Esophagus squamous epithelium (tissue), 5 donors: ENCODE results near the gene IKZF2. TPM values are rescaled to one million over a fixed set of nuclear protein-coding genes. Genes with fewer than 3 reads are reported as not detected.

Source experiments
- DNase-seq: peaks from one replicate; lab custom pipeline; 2025; lab: John Stamatoyannopoulos, UW
- H3K27ac ChIP-seq, 4 donors: fragments of 200-600 bp; sonication (generic); one replicate each; pipeline ENCODE4 v1.5.1; 2016 to 2019; ENCODE audit warnings: mild to moderate bottlenecking in 1 of 4
- H3K27me3 ChIP-seq, 4 donors: fragments of 200-600 bp; sonication (generic); 1 replicate in 3 of 4; 2 replicates in 1 of 4; pipeline versions ENCODE4 v1.5.1 to v1.6.0; 2017 to 2021; ENCODE audit warnings: antibody characterized with exemption in 1 of 4
- H3K36me3 ChIP-seq, 3 donors: fragments of 200-600 bp; sonication (generic); one replicate each; pipeline ENCODE4 v1.5.1; 2016 to 2019
- H3K4me1 ChIP-seq, 3 donors: fragments of 200-600 bp; sonication (generic); one replicate each; pipeline ENCODE4 v1.5.1; 2017 to 2019
- H3K4me3 ChIP-seq, 4 donors: fragments of 200-600 bp; sonication (generic); 1 replicate in 3 of 4; 2 replicates in 1 of 4; pipeline ENCODE4 v1.5.1; 2016 to 2019; ENCODE audit warnings: mild to moderate bottlenecking in 2 of 4, moderate library complexity in 1 of 4
- H3K9me3 ChIP-seq, 3 donors: fragments of 200-600 bp; sonication (generic); one replicate each; pipeline ENCODE4 v1.5.1; 2016 to 2019
- CTCF ChIP-seq, 6 experiments: fragments of 450-650 bp in 4 of 6; fragments of 200-600 bp in 2 of 6; sonication (generic) in 2 of 6; IDR thresholded peaks; one replicate each; pipeline ENCODE4 v1.5.1; 2016 to 2019; ENCODE audit warnings: antibody characterized with exemption in 6 of 6, mild to moderate bottlenecking in 4 of 6, moderate library complexity in 4 of 6
- POLR2A ChIP-seq, 4 donors: fragments of 450-650 bp; IDR thresholded peaks; one replicate each; pipeline ENCODE4 v1.6.1; 2017; ENCODE audit warnings: antibody characterized with exemption in 4 of 4, mild to moderate bottlenecking in 4 of 4, moderate library complexity in 3 of 4
- WGBS, 2 donors: methylation state at CpG; one replicate each; pipeline ENCODE4 v1.1.5; 2018; 5-methylcytosine and 5-hydroxymethylcytosine counted together
- intact Hi-C: fragments of 100-400 bp; cut with DNase I; formaldehyde crosslinking; loops from one replicate; pipeline ENCODE4 v1.15.0; 2022
- total RNA-seq, 4 donors: library from RNA; depleted of rRNA; stranded (reverse); fragments of >200 nt; gene quantifications; one replicate each; pipeline ENCODE4 v1.1.0, GENCODE V29; 2016
- donor health status: DM: yes; HTN: yes; CAD: no.

The IKZF2 gene
- total RNA-seq, 4 donors from 2014 or later, result 44.1 to 96.1 (median 78.6) TPM

DNA sequence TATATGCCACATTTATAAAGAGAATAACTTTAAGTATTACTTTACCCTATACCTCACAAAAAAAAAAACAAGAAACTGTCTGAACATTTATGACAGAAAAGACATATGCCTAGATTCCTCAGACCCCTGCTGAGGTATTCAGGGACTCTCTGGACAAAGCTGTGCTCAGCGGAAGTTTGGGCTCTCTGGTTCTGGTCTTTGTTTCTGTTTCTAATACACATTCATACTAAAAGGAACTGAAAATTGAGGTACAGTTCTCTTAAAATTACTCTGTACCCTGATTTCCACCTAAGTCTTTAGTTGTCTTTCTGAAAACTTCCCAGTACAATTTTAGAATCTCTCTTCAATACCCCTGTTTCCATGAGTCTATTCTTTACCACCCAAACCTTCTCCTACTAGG is 160.3 kb downstream of the IKZF2 start:
- 88 to 92% methylated on average over 1 of the region's 1 CpG for WGBS, 2 donors
- Histone ChIP-seq H3K9me3 (no peaks in the 10 kb centered on the region), H3K27ac (no peak overlapping the region), H3K27me3 (no peaks in the 10 kb centered on the region), H3K4me3 (no peak overlapping the region), H3K36me3 (peaks cover 0 to 56% (median 0%) of the 10 kb centered on the region in 3 donors), H3K4me1 (no peaks in the 10 kb centered on the region)
- DNase-seq, result no peak
- intact Hi-C loops, result no loop called here
- TF ChIP-seq POLR2A (IDR thresholded peaks at IDR 0.05) (no peak), CTCF (IDR thresholded peaks at IDR 0.05) (no peak)

DNA sequence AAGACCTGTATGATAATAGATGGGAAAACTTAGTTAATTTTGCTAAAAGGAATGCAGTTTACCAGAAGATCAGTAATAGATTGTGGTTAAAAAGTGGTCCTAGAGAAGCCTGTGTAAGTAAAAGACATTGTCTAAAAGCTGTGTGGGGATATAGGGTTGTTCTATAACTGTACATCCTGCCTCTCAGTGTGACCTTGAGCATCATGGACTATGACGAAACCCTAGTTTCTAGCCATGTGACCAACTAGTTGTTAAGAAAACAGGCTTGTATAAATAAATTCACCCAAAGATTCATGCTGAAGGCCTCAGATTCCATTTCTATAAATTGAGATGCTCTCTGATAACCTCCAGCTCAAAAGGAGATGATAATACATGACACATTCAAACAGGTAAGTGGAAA is 160.7 kb downstream of the IKZF2 start:
- 92 to 94% methylated on average over 1 of the region's 1 CpG for WGBS, 2 donors
- no peak for TF ChIP-seq CTCF (IDR thresholded peaks at IDR 0.05)
- no peak for TF ChIP-seq POLR2A (IDR thresholded peaks at IDR 0.05)
- no peaks in the 10 kb centered on the region for H3K9me3 ChIP-seq
- peaks cover 0 to 60% (median 0%) of the 10 kb centered on the region in 3 donors for H3K36me3 ChIP-seq
- no peaks in the 10 kb centered on the region for H3K4me1 ChIP-seq
- H3K27me3 ChIP-seq, result no peaks in the 10 kb centered on the region
- intact Hi-C loops, result no loop called here
- no peak for DNase-seq
- H3K27ac ChIP-seq, result no peak overlapping the region
- no peak overlapping the region for H3K4me3 ChIP-seq

- TF ChIP-seq POLR2A (IDR thresholded peaks at IDR 0.05) (no peak), CTCF (IDR thresholded peaks at IDR 0.05) (no peak)
- intact Hi-C loops, result no loop called here
- H3K27me3 ChIP-seq, result no peaks in the 10 kb centered on the region
- no peak overlapping the region for H3K27ac ChIP-seq
- WGBS, 2 donors, result 77 to 86% methylated on average over 4 of the region's 4 CpGs
- no peak overlapping the region for H3K4me3 ChIP-seq
- no peaks in the 10 kb centered on the region for H3K4me1 ChIP-seq
- H3K9me3 ChIP-seq, result no peaks in the 10 kb centered on the region
- peaks cover 0 to 58% (median 0%) of the 10 kb centered on the region in 3 donors for H3K36me3 ChIP-seq
- DNase-seq, result no peak
These were observed 163.9 kb downstream of the IKZF2 start for GRCh38 chr2:212987492-212987891.

- Histone ChIP-seq H3K27ac (no peak overlapping the region), H3K4me1 (no peaks in the 10 kb centered on the region), H3K9me3 (no peaks in the 10 kb centered on the region), H3K36me3 (peaks cover 0 to 37% (median 0%) of the 10 kb centered on the region in 3 donors), H3K4me3 (no peak overlapping the region), H3K27me3 (no peaks in the 10 kb centered on the region)
- DNase-seq, result no peak
- 91 to 93% methylated on average over 6 of the region's 6 CpGs for WGBS, 2 donors
- intact Hi-C loops, result no loop called here
- TF ChIP-seq POLR2A (IDR thresholded peaks at IDR 0.05), result no peak
- no peak for TF ChIP-seq CTCF (IDR thresholded peaks at IDR 0.05)
These were observed 167.3 kb downstream of the IKZF2 start for GRCh38 chr2:212984129-212984528.

DNA sequence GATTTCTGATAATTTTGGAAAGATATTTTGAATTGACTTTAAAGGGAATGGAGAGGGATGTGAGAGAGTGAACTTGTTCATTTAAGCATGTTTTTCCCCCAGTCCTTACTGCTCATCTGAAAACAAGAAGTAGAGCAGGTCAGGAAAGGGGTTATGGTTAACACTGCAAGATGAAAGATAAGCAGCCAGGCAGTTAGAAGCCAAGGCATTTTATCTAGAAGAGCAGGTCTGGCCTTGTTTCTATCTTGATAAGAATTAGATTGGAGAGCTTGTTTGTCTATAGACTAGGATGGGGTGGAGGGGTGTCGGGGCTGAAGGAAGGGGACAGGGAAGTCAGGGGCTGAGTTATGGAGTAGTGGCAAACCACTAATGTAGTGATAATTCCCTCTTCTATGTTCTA is 171.6 kb downstream of the IKZF2 start:
- peaks cover 0 to 5% (median 0%) of the 10 kb centered on the region in 3 donors for H3K36me3 ChIP-seq
- TF ChIP-seq CTCF (IDR thresholded peaks at IDR 0.05) (no peak), POLR2A (IDR thresholded peaks at IDR 0.05) (no peak)
- no peak overlapping the region for H3K4me3 ChIP-seq
- peaks cover 0 to 11% (median 0%) of the 10 kb centered on the region in 3 donors for H3K4me1 ChIP-seq
- intact Hi-C loops, result no loop called here
- no peaks in the 10 kb centered on the region for H3K27me3 ChIP-seq
- no peaks in the 10 kb centered on the region for H3K9me3 ChIP-seq
- 52 to 55% methylated on average over 1 of the region's 1 CpG for WGBS, 2 donors
- no peak for DNase-seq
- no peak overlapping the region for H3K27ac ChIP-seq
